ENCODE results near the gene NCR1. TPM values are rescaled to one million over a fixed set of nuclear protein-coding genes. Genes with fewer than 3 reads are reported as not detected.

NCR1 gene
- total RNA-seq, 1 donor from 2014 or later = 0.32 TPM

Other genes with a start within 250 kb of the NCR1 start
- gene LILRB4, start 243.2 kb upstream of the NCR1 start, total RNA-seq = 16.4 TPM
- not detected for gene KIR3DL3, start 181.7 kb upstream of the NCR1 start, total RNA-seq
- gene KIR2DL3, start 167.6 kb upstream of the NCR1 start, total RNA-seq = not detected
- not detected for gene KIR2DL1, start 136.4 kb upstream of the NCR1 start, total RNA-seq
- not detected for gene KIR2DL4, start 102.5 kb upstream of the NCR1 start, total RNA-seq
- gene KIR3DL1, start 89.7 kb upstream of the NCR1 start, total RNA-seq = not detected
- gene KIR2DS4, start 73.5 kb upstream of the NCR1 start, total RNA-seq = not detected
- not detected for gene KIR3DL2, start 55.7 kb upstream of the NCR1 start, total RNA-seq
- not detected for gene FCAR, start 31.9 kb upstream of the NCR1 start, total RNA-seq
- gene NLRP7, start 41.4 kb downstream of the NCR1 start, total RNA-seq = not detected
- 14.8 TPM for gene NLRP2, start 60.2 kb downstream of the NCR1 start, total RNA-seq
- 0.72 TPM for gene GP6, start 132.1 kb downstream of the NCR1 start, total RNA-seq
- 63.0 TPM for gene RDH13, start 157.0 kb downstream of the NCR1 start, total RNA-seq
- gene EPS8L1, start 169.7 kb downstream of the NCR1 start, total RNA-seq = 127 TPM
- 189 TPM for gene PPP1R12C, start 211.5 kb downstream of the NCR1 start, total RNA-seq
- gene TNNT1, start 243.1 kb downstream of the NCR1 start, total RNA-seq = 0.72 TPM

Data from mucosa of gallbladder (tissue), 1 donor.